ENCODE measurements around the gene KSR1. TPM values are rescaled to one million over a fixed set of nuclear protein-coding genes. Genes with fewer than 3 reads are reported as not detected.
"Not testable (repeated sequence)": the region's sequence is repeated elsewhere in the genome, so short reads cannot be mapped to it uniquely, and the experiment has no call there.

Gene KSR1
- total RNA-seq, 3 donors from 2014 or later: 52.1 to 63.5 (median 56.8) TPM

- Mint-ChIP-seq H3K27me3 (ENCODE audit: low read depth) (no peaks in the 10 kb centered on the region), H3K9me3 (no peaks in the 10 kb centered on the region), H3K4me1 (ENCODE audit: low read depth) (peaks cover 19% of the 10 kb centered on the region), H3K36me3 (ENCODE audit: insufficient read depth) (peaks cover 39% of the 10 kb centered on the region), H3K4me3 (no peak overlapping the region)
- DNase-seq: no peak
- no peak for ATAC-seq
Measured at GRCh38 chr17:27615121-27615520, 158.9 kb downstream of the KSR1 start.

GRCh38 chr17:27616414-27616813 is 160.2 kb downstream of the KSR1 start:
- H3K36me3 Mint-ChIP-seq (ENCODE audit: insufficient read depth): peaks cover 38% of the 10 kb centered on the region
- no peaks in the 10 kb centered on the region for H3K9me3 Mint-ChIP-seq
- peak in 1 of 2 donors; percentile 41 for ATAC-seq
- H3K27me3 Mint-ChIP-seq (ENCODE audit: low read depth): no peaks in the 10 kb centered on the region
- H3K4me1 Mint-ChIP-seq (ENCODE audit: low read depth): peaks cover 27% of the 10 kb centered on the region
- H3K4me3 Mint-ChIP-seq: peak overlapping the region; percentile 31
- DNase-seq: no peak

- Mint-ChIP-seq H3K27me3 (ENCODE audit: low read depth) (no peaks in the 10 kb centered on the region), H3K9me3 (no peaks in the 10 kb centered on the region), H3K36me3 (ENCODE audit: insufficient read depth) (peaks cover 42% of the 10 kb centered on the region), H3K4me1 (ENCODE audit: low read depth) (peaks cover 27% of the 10 kb centered on the region), H3K4me3 (no peak overlapping the region)
- no peak for ATAC-seq
- DNase-seq: no peak
Measured at GRCh38 chr17:27618417-27618816, 162.2 kb downstream of the KSR1 start.

GRCh38 chr17:27620721-27621120 is 164.5 kb downstream of the KSR1 start:
- Mint-ChIP-seq H3K4me3 (no peak overlapping the region), H3K9me3 (no peaks in the 10 kb centered on the region), H3K4me1 (ENCODE audit: low read depth) (peaks cover 21% of the 10 kb centered on the region), H3K27me3 (ENCODE audit: low read depth) (no peaks in the 10 kb centered on the region), H3K36me3 (ENCODE audit: insufficient read depth) (peaks cover 35% of the 10 kb centered on the region)
- DNase-seq (no peak), ATAC-seq (peak; percentile 43 to 47)

GRCh38 chr17:27621536-27621935 is 165.3 kb downstream of the KSR1 start:
- no peak for ATAC-seq

GRCh38 chr17:27621942-27622559 is 165.8 kb downstream of the KSR1 start:
- DNase-seq (no peak), ATAC-seq (no peak)
- Mint-ChIP-seq H3K9me3 (no peaks in the 10 kb centered on the region), H3K36me3 (ENCODE audit: insufficient read depth) (peaks cover 32% of the 10 kb centered on the region), H3K4me1 (ENCODE audit: low read depth) (peaks cover 8% of the 10 kb centered on the region), H3K27me3 (ENCODE audit: low read depth) (no peaks in the 10 kb centered on the region), H3K4me3 (no peak overlapping the region)

More at GRCh38 chr17:27621536-27621935, 165.3 kb downstream of the KSR1 start:
- Mint-ChIP-seq H3K4me1 (ENCODE audit: low read depth) (peaks cover 13% of the 10 kb centered on the region), H3K4me3 (no peak overlapping the region), H3K27me3 (ENCODE audit: low read depth) (no peaks in the 10 kb centered on the region), H3K9me3 (no peaks in the 10 kb centered on the region), H3K36me3 (ENCODE audit: insufficient read depth) (peaks cover 32% of the 10 kb centered on the region)
- no peak for DNase-seq

- no peaks in the 10 kb centered on the region for H3K27me3 Mint-ChIP-seq (ENCODE audit: low read depth)
- H3K9me3 Mint-ChIP-seq: no peaks in the 10 kb centered on the region
- no peak for DNase-seq
- ATAC-seq: no peak
- H3K4me1 Mint-ChIP-seq (ENCODE audit: low read depth): peaks cover 8% of the 10 kb centered on the region
- peaks cover 29% of the 10 kb centered on the region for H3K36me3 Mint-ChIP-seq (ENCODE audit: insufficient read depth)
- H3K4me3 Mint-ChIP-seq: no peak overlapping the region
Measured at GRCh38 chr17:27622986-27623385, 166.7 kb downstream of the KSR1 start.

- H3K36me3 Mint-ChIP-seq (ENCODE audit: insufficient read depth): peaks cover 25% of the 10 kb centered on the region
- H3K4me1 Mint-ChIP-seq (ENCODE audit: low read depth): peaks cover 8% of the 10 kb centered on the region
- no peak overlapping the region for H3K4me3 Mint-ChIP-seq
- no peak for ATAC-seq
- H3K9me3 Mint-ChIP-seq: no peaks in the 10 kb centered on the region
- H3K27me3 Mint-ChIP-seq (ENCODE audit: low read depth): no peaks in the 10 kb centered on the region
- DNase-seq: no peak
Measured at GRCh38 chr17:27623614-27624013, 167.4 kb downstream of the KSR1 start.

- Mint-ChIP-seq H3K36me3 (ENCODE audit: insufficient read depth) (peaks cover 22% of the 10 kb centered on the region), H3K4me3 (no peak overlapping the region), H3K27me3 (ENCODE audit: low read depth) (no peaks in the 10 kb centered on the region), H3K9me3 (no peaks in the 10 kb centered on the region), H3K4me1 (ENCODE audit: low read depth) (peaks cover 12% of the 10 kb centered on the region)
- DNase-seq: no peak
- no peak for ATAC-seq
Measured at GRCh38 chr17:27624539-27624938, 168.3 kb downstream of the KSR1 start.

GRCh38 chr17:27625856-27626255 is 169.6 kb downstream of the KSR1 start:
- Mint-ChIP-seq H3K9me3 (no peaks in the 10 kb centered on the region), H3K36me3 (ENCODE audit: insufficient read depth) (peaks cover 21% of the 10 kb centered on the region), H3K27me3 (ENCODE audit: low read depth) (no peaks in the 10 kb centered on the region), H3K4me3 (no peak overlapping the region), H3K4me1 (ENCODE audit: low read depth) (peaks cover 20% of the 10 kb centered on the region)
- no peak for ATAC-seq
- DNase-seq: no peak

- ATAC-seq (no peak), DNase-seq (no peak)
- Mint-ChIP-seq H3K9me3 (no peaks in the 10 kb centered on the region), H3K4me3 (no peak overlapping the region), H3K27me3 (ENCODE audit: low read depth) (no peaks in the 10 kb centered on the region), H3K4me1 (ENCODE audit: low read depth) (peaks cover 31% of the 10 kb centered on the region), H3K36me3 (ENCODE audit: insufficient read depth) (peaks cover 11% of the 10 kb centered on the region)
Measured at GRCh38 chr17:27627514-27627913, 171.3 kb downstream of the KSR1 start.

GRCh38 chr17:27628376-27628775 is 172.1 kb downstream of the KSR1 start:
- no peak overlapping the region for H3K4me3 Mint-ChIP-seq
- H3K36me3 Mint-ChIP-seq (ENCODE audit: insufficient read depth): peaks cover 8% of the 10 kb centered on the region
- ATAC-seq (no peak), DNase-seq (no peak)
- peaks cover 39% of the 10 kb centered on the region for H3K4me1 Mint-ChIP-seq (ENCODE audit: low read depth)
- H3K27me3 Mint-ChIP-seq (ENCODE audit: low read depth): no peaks in the 10 kb centered on the region
- H3K9me3 Mint-ChIP-seq: no peaks in the 10 kb centered on the region

- DNase-seq; H3K36me3 Mint-ChIP-seq (ENCODE audit: insufficient read depth); ATAC-seq; H3K4me3 Mint-ChIP-seq; H3K9me3 Mint-ChIP-seq; H3K27me3 Mint-ChIP-seq (ENCODE audit: low read depth): not testable (repeated sequence)
- peaks cover 42% of the 10 kb centered on the region for H3K4me1 Mint-ChIP-seq (ENCODE audit: low read depth)
Measured at GRCh38 chr17:27629260-27629659, 173.0 kb downstream of the KSR1 start.

- Mint-ChIP-seq H3K36me3 (ENCODE audit: insufficient read depth) (peaks cover 7% of the 10 kb centered on the region), H3K4me1 (ENCODE audit: low read depth) (peaks cover 53% of the 10 kb centered on the region), H3K9me3 (no peaks in the 10 kb centered on the region), H3K27me3 (ENCODE audit: low read depth) (no peaks in the 10 kb centered on the region), H3K4me3 (peak within 1 kb of the TSS; percentile 83)
- DNase-seq (no peak), ATAC-seq (peak; percentile 65 to 71)
Measured at GRCh38 chr17:27630607-27631410, 174.6 kb downstream of the KSR1 start, which contains the start of gene LGALS9. LGALS9 (plus strand) TSS chr17:27631188; CDS start chr17:27631266, 78 bp downstream.

- Mint-ChIP-seq H3K4me1 (ENCODE audit: low read depth) (peaks cover 53% of the 10 kb centered on the region), H3K36me3 (ENCODE audit: insufficient read depth) (peaks cover 6% of the 10 kb centered on the region), H3K9me3 (no peaks in the 10 kb centered on the region), H3K4me3 (peak overlapping the region; percentile 83), H3K27me3 (ENCODE audit: low read depth) (no peaks in the 10 kb centered on the region)
- DNase-seq (no peak), ATAC-seq (peak; percentile 62 to 69)
Measured at GRCh38 chr17:27631411-27631760, 175.1 kb downstream of the KSR1 start.
